Nephron progenitor cell (in vitro differentiated cells): ENCODE measurements around the gene MEN1.
A peak's percentile ranks its signal among the peaks of the same experiment; 100 is the strongest.

ENCODE experiments used
- DNase-seq: peaks from one replicate; pipeline ENCODE4 v3.0.0; 2021
- H3K27ac Mint-ChIP-seq: 2 replicates; pipeline ENCODE4 v1.8.0; 2021; ENCODE audit warnings: mild to moderate bottlenecking, moderate library complexity, mixed read lengths
- H3K27me3 Mint-ChIP-seq: 2 replicates; pipeline ENCODE4 v1.8.0; 2021; ENCODE audit warnings: mild to moderate bottlenecking, low read depth, mixed read lengths; ENCODE audit not compliant: poor library complexity
- H3K36me3 Mint-ChIP-seq: 2 replicates; pipeline ENCODE4 v1.8.0; 2021; ENCODE audit warnings: low read depth, mixed read lengths
- H3K4me1 Mint-ChIP-seq: 2 replicates; pipeline ENCODE4 v1.8.0; 2021; ENCODE audit warnings: mixed read lengths
- H3K4me3 Mint-ChIP-seq: 2 replicates; pipeline ENCODE4 v1.8.0; 2021; ENCODE audit warnings: mild to moderate bottlenecking, moderate library complexity, mixed read lengths
- H3K9me3 Mint-ChIP-seq: 2 replicates; pipeline ENCODE4 v1.8.0; 2021; ENCODE audit warnings: mild to moderate bottlenecking, moderate library complexity, mixed read lengths
- TF ChIP-seq, protein P1 (sequence below): fragments of 200-600 bp; sonication (generic); IDR thresholded peaks from 2 replicates; pipeline ENCODE4 v1.5.0; 2021; ENCODE audit warnings: antibody characterized with exemption

Gene MEN1

DNA sequence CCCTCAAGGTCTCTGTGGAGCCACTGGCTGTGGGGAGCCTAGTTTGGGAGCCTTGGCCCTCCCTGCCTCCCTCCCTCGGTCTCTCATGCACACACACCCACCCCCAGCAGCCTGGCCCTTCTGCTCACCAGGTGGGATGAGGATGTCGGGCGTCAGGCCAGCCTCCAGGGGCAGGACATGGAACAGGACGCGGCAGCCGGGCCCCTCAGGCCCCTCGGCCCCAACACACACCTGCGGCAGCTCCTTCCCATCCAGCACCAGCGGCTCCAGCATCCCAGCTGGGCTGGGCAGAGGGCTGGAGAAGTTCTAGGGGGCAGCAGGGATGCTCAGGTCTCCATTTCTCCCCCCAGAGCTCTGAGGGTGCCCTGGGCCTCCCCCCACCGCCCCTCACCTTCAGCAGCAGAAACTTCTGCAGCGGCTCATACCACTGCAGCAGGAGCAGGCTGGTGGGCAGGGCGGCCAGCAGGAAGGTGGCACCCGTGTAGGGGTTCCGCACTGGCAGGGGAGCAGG, 18.5 kb downstream of the MEN1 start:
- Mint-ChIP-seq H3K27ac (no peak overlapping the region), H3K36me3 (no peaks in the 10 kb centered on the region), H3K4me1 (peaks cover 32% of the 10 kb centered on the region), H3K4me3 (no peak overlapping the region), H3K9me3 (no peaks in the 10 kb centered on the region), H3K27me3 (no peaks in the 10 kb centered on the region)
- DNase-seq = no peak
- TF ChIP-seq, protein P1, sequence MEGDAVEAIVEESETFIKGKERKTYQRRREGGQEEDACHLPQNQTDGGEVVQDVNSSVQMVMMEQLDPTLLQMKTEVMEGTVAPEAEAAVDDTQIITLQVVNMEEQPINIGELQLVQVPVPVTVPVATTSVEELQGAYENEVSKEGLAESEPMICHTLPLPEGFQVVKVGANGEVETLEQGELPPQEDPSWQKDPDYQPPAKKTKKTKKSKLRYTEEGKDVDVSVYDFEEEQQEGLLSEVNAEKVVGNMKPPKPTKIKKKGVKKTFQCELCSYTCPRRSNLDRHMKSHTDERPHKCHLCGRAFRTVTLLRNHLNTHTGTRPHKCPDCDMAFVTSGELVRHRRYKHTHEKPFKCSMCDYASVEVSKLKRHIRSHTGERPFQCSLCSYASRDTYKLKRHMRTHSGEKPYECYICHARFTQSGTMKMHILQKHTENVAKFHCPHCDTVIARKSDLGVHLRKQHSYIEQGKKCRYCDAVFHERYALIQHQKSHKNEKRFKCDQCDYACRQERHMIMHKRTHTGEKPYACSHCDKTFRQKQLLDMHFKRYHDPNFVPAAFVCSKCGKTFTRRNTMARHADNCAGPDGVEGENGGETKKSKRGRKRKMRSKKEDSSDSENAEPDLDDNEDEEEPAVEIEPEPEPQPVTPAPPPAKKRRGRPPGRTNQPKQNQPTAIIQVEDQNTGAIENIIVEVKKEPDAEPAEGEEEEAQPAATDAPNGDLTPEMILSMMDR = no peak

DNA sequence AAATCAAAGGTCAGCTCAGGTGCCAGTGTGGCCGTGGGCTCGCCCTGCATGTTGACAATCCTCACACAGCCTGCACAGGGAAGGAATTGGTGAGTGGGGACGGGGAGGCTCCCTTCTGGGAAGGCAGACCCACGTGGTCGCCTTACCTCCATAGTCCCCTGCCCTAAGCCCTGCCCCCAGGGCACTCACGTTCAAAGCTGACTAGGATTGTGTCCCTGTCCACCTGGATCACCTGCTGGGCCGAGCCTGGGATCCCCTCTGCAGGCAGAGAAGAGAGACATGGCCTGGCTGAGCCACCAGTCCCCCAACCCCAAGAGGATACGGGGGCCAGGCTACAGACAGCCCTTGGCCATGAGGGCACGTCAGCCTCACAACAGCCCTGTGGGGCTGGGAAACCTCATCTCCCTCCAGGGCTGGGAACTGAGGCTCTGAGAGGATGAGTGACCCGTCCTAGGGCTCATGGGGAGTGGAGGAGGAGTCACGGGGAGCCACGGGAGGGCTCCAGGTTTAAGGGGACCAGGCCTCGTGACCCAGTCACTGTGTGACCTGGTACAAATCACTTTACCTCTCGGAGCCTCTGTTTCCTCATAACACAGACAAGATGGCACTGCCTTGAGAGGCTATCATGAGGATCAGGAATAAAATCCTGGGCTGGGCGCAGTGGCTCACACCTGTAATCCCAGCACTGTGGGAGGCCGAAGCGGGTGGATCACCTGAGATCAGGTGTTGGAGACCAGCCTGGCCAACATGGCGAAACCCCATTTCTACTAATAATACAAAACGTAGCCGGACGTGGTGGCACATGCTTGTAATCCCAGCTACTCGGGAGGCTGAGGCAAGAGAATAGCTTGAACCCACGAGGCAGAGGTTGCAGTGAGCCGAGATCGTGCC, 19.9 kb downstream of the MEN1 start:
- Mint-ChIP-seq H3K27ac (no peak overlapping the region), H3K9me3 (no peaks in the 10 kb centered on the region), H3K4me3 (no peak overlapping the region), H3K36me3 (no peaks in the 10 kb centered on the region), H3K27me3 (no peaks in the 10 kb centered on the region), H3K4me1 (peaks cover 18% of the 10 kb centered on the region)
- DNase-seq = no peak
- TF ChIP-seq, protein P1 = no peak

DNA sequence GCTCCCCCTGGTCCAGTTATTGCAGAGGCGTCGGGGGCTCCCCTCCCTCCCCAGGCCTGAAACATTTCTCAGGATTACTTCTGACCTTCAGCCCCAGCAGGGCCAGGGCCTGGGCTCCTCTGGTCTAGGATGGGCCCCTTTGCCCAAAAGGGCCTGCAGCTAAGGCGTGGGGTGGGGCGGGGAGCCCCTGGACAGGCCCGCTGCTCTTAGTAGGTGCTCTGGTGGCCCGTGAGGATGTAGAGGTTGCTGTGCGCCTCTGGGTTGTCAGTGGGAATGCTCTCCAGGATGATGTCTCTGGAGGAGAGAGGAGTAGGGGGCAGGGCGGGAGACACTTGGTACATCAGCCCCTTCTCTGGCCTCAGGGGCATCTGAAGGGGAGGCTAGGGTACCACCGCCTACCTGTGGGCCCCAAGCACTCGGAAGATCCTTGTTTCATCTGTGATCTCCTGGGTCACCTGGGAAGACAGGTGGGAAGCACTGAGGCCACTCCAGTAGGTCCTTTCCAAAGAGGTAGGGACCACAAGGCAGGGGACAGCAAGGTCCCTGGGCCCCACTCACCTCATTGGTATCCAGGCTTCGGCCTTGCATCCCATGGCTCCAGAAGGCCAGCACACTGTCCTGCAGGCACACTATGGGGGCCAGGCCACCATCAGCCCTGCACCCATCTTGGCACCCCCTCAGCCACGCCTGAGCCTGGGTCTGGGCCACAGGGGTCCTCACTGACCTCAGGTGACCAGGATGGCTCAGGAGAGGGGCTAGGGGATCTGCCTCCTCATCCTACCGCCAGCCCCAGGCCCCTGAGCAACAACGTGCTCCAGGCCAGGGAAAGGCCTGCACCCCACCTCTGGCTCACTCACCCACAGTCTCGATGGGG, 20.8 kb downstream of the MEN1 start:
- H3K36me3 Mint-ChIP-seq = no peaks in the 10 kb centered on the region
- no peak overlapping the region for H3K27ac Mint-ChIP-seq
- H3K27me3 Mint-ChIP-seq = no peaks in the 10 kb centered on the region
- no peak for DNase-seq
- no peaks in the 10 kb centered on the region for H3K9me3 Mint-ChIP-seq
- no peak overlapping the region for H3K4me3 Mint-ChIP-seq
- TF ChIP-seq, protein P1 = no peak
- peaks cover 13% of the 10 kb centered on the region for H3K4me1 Mint-ChIP-seq

DNA sequence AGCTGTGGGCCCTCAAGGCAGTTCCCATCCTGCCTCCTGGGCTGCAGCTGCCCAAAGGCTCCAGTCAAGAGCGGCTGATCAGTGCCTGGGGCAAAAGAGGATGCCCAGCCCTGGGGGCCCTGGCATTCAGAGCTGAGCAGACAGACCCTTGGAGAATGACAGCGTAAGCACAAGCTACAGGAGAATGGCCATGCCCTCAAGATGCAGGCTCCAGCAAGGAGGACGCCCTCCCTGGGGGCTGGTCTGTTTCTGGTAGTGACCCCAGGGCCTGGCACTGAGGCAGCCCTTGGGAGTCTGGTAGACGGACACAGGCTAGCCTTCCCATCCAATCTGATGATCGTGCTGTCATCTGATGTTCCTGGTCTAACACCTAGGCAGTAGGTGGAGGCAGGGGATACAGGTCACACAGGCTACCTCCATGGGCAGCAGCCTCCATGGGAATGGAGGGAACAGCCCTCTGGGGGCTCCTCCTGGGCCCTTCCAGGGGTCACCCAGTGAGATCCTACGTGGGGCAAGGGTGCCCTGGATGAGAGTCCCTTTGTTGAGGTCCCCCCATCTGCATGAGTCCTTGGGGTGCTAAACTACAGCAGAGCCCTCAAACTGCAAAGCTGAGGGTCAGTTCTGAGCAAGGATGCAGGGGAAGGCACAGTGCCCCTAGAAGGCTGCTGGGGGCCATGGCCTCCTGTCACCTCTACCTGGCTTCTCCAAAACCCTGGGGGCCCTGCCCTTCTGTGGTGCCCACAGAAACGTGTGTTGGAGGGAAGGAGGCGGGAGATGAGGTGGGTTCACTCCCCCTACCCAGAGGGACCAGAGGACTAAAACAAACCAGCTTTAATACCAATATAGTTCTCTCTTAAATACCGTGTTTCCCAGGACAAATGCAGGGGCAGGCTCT, 21.8 kb downstream of the MEN1 start:
- no peak for DNase-seq
- Mint-ChIP-seq H3K36me3 (no peaks in the 10 kb centered on the region), H3K4me1 (peaks cover 4% of the 10 kb centered on the region), H3K4me3 (no peak overlapping the region), H3K9me3 (no peaks in the 10 kb centered on the region), H3K27ac (no peak overlapping the region), H3K27me3 (no peaks in the 10 kb centered on the region)
- TF ChIP-seq, protein P1 = no peak

GRCh38 chr11:64787526-64788320, 22.6 kb downstream of the MEN1 start:
- H3K36me3 Mint-ChIP-seq = no peaks in the 10 kb centered on the region
- no peaks in the 10 kb centered on the region for H3K27me3 Mint-ChIP-seq
- DNase-seq = peak; percentile 76
- H3K9me3 Mint-ChIP-seq = no peaks in the 10 kb centered on the region
- TF ChIP-seq, protein P1 = peak; percentile 63
- H3K4me1 Mint-ChIP-seq = no peaks in the 10 kb centered on the region
- H3K4me3 Mint-ChIP-seq = no peak overlapping the region
- H3K27ac Mint-ChIP-seq = no peak overlapping the region
